Stimulated activated CD4-positive, alpha-beta T cell treated with anti-CD3 and anti-CD28 coated beads, Interleukin-15, amount 100 ng/mL, for 48 hours (primary cell): ENCODE measurements around the gene LRCH4.
A peak's percentile ranks its signal among the peaks of the same experiment; 100 is the strongest.

Experiments used
- DNase-seq, 2 donors: peaks; one replicate each; pipeline ENCODE4 v3.0.0-alpha.2; 2020; ENCODE audit warnings: low read depth in 2 of 2

LRCH4 gene, protein sequence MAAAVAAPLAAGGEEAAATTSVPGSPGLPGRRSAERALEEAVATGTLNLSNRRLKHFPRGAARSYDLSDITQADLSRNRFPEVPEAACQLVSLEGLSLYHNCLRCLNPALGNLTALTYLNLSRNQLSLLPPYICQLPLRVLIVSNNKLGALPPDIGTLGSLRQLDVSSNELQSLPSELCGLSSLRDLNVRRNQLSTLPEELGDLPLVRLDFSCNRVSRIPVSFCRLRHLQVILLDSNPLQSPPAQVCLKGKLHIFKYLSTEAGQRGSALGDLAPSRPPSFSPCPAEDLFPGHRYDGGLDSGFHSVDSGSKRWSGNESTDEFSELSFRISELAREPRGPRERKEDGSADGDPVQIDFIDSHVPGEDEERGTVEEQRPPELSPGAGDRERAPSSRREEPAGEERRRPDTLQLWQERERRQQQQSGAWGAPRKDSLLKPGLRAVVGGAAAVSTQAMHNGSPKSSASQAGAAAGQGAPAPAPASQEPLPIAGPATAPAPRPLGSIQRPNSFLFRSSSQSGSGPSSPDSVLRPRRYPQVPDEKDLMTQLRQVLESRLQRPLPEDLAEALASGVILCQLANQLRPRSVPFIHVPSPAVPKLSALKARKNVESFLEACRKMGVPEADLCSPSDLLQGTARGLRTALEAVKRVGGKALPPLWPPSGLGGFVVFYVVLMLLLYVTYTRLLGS

DNA sequence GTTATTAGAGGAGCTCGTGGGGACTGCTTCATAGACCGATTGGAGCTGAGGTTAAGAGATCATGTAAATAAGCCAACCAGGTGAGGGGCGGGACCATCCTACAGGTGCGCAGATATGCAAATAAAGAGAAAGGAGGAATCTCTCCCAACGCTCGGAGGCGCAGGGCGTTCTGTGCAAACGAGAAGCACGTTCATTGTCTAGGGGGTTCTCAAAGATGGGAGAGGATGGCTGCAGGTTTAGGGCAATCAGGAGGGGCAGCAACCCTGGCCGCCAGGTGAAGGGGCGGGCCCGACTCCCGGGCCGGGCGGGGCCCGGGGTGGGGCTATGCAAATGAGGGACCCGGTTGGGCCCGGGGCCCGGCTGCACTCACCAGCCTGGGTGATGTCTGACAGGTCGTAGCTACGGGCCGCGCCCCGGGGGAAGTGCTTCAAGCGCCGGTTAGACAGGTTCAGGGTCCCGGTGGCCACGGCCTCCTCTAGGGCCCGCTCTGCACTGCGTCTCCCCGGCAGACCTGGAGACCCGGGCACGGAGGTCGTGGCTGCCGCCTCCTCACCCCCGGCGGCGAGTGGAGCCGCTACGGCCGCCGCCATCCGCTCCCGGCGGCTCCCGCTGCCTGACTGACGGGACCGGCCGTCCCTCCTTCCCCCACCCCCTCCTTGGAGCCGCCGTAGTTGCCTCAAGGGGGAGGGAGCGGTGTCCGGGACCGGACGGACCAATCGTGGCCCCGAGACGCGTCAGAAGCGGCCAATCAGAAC is at the start of gene LRCH4:
LRCH4 (minus strand) TSS at position 619 of the 755 bp plus-strand sequence; CDS start at position 590, 29 bp downstream.
- DNase-seq: peak in 1 of 2 donors; percentile 46

DNA sequence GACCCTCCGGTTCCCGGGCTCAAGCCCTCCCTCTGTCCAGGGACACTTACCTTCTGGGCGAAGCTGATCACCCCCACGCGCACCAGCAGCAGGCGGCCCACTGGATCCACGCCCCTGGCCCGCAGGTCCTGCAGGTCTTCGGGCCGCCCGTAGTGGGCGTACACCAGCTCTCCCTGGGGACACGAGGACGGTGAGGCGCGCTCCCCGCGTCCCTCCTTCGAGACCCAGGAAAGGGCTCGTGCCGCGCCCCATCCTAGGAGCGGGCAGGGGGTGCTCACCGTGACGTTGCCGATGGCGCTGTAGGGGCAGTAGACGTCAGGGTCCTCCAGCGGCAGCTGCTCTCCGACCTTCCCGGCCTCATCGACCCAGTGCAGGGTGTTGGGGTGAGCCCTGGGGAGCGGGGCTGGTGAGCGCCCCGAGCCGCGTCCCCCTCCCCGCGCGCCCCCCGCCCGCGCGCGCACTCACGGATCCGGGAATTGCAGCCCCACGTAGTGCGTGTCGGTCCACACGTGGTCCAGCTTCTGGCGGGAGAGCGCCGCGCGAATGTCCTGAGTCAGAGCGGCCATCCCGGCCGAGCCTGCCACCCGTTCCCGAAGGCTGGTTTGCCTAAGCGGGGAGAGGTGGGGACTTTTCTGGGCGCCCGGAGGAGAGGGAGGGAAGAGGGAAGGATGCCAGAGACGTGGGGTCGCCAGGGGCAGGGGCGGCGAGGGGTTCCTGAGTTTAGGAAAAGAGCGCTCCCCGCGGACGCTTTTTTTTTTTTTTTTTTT is 47.2 kb upstream of the LRCH4 start:
- peak in 1 of 2 donors; percentile 56 for DNase-seq

DNA sequence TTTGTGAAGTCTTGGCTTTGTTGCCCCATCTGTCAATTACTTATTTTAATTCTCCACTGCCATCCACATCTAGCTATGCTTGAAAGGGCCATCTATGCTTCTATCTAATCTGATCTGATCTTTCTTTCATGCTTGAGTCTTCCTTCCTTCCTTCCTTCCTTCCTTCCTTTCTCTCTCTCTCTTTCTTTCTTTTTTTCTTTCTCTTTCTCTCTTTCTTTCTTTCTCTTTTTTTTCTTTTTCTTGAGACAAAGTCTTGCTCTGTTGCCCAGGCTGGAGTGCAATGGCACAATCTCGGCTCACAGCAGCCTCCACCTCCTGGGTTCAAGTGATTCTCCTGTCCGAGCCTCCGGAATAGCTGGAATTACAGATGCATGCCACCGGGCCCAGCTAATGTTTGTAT is 44.1 kb upstream of the LRCH4 start:
- no peak for DNase-seq

DNA sequence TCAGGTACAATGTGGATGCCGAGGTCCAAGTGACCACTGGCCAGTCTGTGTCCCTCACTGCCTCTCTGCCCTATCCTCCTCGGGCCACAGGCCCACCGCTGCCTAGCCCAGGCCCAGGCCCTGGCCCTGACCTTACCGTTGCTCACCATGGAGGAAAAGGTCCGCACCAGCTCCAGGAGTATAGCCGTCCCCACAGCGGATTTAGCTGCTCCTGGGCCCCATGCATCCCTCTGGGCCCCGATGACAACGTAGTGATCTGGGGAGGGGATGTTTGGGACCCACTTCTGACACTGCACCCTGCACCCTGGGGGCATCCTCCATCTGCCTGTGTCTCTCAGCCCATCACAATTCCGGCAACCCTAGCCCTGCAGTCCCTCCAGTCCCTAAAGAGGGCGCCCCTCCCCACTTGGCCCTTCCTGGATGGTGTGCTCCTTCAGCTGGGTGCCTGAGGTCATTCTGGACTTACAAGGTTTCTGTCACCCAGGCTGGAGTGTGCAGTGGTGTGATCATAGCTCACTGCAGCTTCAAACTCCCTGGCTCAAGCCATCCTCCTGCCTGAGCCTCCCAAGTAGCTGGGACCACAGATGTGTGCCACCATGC is 43.3 kb upstream of the LRCH4 start:
- no peak for DNase-seq

DNA sequence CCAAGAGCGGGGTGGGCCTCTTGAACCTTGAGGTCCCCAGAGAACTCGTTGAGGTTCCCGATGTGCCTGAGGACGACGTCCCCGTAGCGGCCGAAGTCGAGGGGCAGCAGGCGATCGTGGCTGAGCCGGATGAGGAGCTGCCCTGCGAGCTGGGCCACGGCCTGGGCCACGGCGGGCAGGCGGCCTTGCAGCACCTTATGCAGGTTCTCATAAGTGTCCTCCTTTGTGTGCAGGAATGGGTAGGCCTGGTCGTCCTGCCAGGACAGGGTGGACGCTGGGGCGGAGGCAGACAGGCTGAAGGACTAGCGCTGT is 41.3 kb upstream of the LRCH4 start:
- no peak for DNase-seq

DNA sequence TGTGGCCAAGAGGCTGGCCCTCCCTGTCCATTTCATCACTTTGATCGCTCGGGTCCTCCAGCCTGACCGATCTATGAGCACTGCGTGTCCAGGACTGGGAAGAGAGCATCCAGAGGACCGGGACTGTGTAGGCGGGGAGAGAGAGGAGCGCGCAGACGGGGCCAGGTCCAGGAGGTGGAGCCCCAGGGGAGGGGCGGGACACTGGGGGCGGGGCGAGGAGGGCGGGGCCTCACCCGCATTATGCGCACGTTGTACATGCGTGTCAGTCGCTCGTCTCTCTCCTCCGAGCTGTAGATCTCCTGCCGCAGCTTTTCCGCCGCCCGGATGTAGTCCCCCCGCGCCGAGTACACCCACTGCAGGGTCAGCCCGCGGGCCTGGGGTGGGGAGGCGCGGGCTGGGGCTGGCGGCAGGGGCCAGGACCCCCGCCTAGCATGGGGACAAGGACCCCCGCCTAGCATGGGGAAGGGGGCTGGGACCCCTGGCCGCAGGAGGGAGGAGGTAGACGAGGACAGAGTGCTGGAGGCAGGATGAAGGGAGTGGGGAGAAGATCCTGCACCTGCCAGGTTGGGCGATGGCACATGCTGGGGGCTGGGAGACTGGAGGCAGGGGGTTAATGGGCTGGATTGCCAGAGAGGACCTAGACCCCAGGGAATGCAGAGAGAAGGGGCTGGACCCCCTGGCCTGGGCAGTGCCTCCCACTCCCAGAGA is 40.8 kb upstream of the LRCH4 start:
- DNase-seq: peak; percentile 85 to 88

DNA sequence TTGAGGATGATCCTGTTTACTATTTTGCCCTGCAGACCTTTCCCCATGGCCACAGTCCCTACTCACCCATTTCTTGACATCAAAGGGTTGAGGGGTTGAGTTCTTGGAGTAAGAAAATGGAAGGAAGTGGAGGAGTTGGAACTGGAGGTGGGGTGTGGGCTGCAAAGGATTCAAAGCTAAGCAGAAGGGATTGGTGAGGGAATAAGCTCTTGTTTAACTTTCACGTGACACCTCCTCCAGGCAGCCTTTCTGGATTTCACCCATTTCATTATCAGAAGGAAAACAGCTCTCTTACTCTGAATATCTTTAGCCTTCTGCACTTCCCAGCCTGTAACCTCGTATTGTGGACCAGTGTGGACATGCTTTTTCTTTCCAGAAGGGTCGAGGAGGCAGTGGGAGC is 40.1 kb upstream of the LRCH4 start:
- no peak for DNase-seq

DNA sequence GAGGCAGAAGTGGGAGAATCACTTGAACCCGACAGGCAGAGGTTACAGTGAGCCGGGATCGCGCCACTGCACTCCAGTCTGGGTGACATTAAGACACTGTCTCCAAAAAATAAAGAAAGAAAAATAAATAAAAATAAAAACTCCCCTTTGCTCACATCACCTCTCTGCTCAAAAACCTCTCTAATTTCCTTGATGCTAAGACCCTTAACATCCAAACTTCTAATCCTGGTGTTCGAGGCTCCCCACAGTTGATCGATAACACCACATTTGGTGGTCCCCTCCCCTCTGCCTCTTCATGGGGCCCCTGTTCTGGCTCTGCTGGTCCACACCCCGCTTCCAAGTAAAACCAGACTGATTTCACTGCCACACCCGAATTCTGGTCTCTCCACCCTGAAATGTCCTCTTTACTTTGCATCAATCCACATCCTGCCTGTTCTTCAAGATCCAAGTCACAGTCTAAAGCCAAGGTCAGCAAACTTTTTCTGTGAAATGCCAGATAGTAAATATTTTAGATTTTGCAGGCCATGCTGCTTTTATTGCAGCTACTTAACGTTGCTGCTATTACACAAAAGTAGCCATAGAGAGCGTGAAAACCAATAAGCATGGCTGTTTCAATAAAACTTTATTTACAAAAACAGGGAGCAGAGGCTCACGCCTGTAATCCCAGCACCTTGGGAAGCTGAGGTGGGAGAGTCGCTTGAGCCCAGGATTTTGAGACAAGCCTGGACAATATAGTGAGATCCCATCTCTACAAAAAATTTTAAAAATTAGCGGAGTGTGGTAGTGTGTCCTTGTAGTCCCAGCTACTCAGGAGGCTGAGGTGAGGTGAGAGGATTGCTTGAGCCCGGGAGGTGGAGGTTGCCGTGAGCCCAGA is 38.3 kb upstream of the LRCH4 start:
- DNase-seq: no peak

DNA sequence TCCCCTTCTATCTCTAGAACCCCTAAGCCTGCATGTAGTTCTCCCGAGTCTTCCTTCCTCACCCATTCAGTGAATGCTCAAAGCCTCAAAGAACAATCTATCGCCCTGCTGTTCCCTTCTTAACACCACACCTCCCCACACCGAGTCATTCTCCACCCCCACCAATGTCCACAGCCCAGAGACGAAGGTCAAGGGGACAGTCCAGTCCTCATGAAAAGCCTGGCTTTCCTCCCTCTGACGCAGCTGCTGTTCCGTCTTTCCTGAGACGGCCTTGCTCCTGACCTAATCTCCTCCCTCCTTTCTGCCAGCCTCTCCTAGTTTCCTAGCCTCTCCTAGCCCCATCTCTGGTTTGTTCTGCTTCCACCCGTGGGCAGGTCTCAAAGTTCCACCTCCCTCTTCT is 35.6 kb upstream of the LRCH4 start:
- DNase-seq: no peak

DNA sequence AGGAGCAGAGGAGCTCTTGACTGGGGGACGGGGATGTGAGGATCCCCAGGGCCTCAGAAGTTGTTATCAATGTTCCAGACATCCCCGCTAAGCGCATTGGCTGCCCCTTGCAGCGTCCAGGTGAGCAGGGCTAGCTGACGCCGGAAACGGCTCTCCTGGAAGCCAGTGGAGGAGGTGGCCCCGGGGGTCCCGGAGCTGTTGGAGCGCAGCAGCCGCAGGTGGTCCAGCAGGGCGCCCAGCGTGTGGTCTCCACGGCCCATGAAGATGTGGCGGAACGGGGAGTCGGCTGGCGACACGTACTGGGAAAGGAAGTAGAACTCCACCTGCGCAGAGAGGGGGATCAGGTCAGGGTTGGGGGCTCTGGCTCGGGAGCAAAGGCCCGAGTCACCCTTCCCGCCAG is 34.9 kb upstream of the LRCH4 start:
- no peak for DNase-seq

DNA sequence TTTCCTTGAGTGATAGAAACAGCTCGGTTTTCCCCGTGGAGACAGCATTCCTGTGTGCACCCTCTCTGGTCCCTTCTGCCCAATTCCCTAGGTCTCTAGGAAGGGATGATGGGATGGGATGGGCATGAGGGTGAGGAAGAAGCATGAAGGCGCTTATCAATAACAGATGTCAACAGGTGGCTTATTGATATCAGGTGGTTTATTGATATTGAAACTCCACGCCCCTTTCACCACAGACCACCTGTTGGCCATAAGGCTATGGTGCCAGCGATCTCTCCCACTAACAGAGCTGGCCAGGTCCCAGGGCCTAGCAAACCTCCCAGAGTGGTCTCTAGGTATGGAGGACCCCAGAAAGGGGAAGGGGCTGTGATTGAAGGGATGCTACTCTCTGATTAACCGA is 34.3 kb upstream of the LRCH4 start:
- no peak for DNase-seq

DNA sequence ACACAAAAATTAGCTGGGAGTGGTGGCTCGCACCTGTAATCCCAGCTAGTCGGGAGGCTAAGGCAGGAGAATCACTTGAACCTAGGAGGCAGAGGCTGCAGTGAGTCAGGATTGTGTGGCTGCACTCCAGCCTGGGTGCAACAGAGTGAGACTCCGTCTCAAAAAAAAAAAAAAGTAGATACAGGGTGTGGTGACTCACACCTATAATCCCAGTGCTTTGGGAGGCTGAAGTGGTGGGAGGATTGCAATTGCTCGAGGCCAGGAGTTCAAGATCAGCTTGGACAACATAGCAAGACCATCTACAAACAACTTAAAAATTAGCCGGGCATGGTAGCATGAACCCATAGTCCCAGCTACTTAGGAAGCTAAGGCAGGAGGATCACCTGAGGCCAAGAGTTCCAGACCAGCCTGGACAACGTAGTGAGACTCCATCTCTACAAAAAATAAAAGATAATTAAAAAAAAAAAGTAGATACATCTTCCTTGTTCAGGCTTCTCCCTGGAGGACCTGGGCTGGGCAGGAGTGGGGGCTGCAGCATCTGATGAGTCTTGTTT is 28.5 kb upstream of the LRCH4 start:
- no peak for DNase-seq

DNA sequence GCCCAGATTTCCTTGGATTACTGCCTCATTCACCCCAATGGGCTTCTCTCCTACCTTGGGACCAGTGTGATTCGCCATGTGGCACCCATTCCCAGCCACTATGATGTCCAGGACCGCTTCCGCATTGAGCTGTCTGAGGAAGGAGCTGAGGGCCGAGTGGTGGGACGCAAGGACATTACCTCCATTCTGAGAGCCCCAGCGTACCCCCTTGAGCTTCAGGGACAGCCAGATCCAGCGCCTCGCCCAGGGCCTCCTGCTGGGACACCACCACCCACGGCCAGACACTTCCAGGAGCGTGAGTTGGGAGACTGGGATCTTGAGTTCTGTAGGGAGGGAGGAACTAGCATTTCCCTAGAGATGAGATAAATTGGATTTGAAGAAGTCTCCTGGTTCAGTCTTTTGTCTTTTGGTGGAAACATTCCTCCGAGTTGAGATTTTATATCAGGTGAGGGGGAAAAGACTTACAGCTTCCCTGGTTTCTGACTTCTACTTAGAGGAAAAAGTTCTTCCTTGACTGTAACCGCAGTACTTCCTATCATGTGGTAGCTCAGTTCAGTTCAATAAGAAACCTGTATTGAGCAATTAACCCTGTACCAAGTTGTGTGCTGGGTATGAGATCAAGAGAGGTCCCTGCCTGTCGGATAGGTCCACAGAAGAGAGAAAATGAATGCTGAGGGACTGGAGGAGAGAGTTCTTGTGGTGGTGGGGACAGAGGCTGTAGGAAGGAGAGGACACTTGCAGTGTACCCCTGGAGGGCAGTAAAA is 27.7 kb upstream of the LRCH4 start:
- DNase-seq: no peak

DNA sequence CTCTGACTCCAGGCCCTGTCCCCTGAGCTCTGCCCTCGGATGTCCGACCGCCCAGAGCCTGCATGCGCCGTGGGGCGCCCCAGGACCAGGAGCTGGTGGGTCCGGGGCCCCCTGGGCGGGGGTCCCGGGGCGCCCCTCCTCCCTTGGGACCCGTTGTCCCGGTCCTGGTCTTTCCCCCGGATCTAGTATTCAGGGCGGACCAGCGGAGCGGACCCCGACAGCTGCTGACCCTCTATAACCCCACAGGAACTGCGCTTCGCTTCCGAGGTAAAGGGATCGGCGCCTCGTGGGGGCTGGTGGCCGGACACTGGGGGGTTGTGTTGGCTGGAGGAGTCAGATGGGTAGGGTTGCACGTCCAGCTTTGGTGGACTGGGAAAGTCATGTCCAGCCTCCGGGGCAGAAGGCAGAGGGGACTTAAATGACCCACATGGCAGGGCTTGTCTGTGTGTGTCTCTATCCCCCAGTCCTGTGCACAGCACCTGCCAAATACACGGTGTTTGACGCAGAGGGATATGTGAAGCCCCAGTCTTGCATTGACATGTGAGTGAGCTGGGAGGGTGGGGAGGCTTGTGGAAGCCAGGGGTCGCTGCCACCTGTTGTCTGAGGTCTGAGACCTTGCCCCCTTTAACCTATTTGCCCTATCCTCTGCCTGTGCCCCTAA is 26.9 kb upstream of the LRCH4 start:
- no peak for DNase-seq

DNA sequence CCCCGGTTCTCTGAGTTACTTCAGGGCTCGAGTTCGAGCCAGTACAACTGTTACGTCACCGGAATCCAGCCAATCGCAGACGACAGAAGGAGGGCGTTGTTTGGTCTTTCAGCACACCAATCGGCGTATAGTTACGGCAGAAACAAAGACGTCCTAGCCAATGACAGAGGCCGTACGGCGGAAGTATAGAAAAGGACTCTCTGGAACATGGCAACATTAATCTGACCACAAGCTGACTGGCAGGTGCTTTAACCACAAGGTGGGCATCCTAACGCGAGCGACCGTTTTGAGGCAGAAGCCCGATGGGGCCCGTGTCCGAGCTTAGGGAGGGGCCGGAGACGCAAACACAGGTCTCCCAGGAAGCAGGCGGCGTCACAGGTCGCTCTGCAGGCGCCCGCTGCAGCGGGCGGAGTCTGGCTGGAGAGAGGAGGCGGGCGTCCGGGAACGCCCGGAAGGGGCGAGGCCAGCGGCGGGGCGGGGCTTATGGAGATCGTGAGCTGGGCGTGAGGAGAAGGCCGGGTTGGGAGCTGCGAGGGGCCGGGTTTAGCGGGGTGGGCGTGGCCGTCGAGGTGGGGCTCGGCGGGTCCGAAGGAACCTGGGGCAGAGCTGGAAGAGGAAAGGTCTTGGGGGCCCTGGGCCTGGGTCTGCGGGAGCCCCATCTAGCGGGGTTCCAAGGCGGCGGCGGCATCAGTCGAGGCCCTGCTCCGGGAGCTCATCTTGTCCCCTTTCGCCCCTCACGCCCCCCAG is 26.2 kb upstream of the LRCH4 start, which contains the start of gene MOSPD3:
MOSPD3 (plus strand) TSS at position 558 of the 747 bp plus-strand sequence. CDS start 252 bp downstream, outside the sequence.
- peak; percentile 97 to 98 for DNase-seq

DNA sequence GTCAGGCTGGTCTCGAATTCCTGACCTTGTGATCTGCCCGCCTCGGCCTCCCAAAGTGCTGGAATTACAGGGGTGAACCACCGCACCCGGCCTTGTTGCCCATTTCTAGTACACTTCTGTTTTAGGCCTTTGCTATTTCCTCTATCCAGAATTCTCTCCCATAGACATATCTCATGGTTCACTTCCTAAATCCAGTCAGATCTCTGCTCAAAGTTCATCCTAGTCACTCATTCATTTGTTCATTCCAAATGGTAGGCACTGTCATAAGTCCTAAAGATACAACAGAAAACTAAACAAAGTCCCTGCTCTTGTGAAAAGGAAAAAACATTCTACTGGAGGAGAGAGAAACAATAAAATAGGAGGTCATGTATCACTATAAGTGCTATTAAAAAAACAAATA is 24.0 kb upstream of the LRCH4 start:
- DNase-seq: no peak

DNA sequence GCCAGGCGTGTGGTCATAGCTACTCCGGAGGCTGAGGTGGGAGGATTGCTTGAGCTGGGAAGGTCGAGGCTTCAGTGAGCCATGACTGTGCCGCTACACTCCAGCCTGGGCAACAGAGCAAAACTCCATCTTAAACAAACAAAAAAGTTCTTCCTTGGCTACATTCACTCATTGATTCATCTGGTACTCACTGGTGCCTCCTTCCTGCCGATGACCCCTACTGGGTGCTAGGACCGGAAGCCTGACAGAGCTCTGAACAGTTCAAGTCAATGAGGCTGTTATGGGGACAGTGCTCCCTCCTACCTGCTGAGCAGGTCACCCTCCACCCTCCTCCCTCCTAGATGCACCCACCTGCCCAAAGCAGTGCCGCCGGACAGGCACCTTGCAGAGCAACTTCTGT is 21.2 kb upstream of the LRCH4 start:
- no peak for DNase-seq
